ENCODE data around the gene CRBN.

Gene CRBN

DNA sequence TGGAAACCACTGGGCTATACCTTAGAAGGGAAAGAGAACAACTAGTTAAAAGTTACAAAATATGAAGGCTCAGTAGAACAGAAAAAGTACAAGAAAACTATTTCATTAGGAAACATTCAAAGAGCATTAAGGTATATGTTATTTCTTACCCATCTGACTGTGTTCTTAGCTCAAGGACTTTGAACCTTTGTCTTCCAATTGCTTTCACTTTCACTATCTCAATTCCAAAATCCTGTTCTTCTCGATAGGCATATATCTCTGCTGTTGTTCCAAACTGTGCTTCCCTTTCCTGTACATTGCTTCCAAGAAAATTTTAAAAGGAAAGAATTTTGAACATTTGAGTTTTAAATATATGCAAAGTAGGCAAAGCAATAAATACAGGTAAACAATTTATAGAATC, 6.9 kb downstream of the CRBN start:
- no peak for TF ChIP-seq CTCF (IDR thresholded peaks at IDR 0.05)
- no peak overlapping the region for H3K27ac ChIP-seq

DNA sequence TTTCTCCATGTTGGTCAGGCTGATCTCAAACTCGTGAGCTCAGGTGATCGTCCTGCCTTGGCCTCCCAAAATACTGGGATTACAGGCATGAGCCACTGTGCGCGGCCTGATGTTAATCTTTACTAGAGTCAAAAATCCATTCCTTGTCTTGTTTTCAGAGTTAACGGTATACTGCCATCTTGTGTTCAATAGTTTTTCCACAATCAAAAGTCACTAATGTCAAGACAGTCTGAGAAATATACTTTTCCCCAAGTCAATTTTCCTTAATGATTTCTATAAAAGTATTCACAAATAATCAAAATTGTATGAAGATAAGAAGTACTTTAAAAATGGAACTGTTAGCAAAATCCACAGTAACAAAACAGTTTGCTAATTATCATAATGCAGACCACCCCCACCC, 8.5 kb downstream of the CRBN start:
- peak; percentile 65 for TF ChIP-seq CTCF (IDR thresholded peaks at IDR 0.05)
- no peak for TF ChIP-seq ZFX (IDR thresholded peaks at IDR 0.05; ENCODE audit: borderline replicate concordance)
- H3K27ac ChIP-seq: no peak overlapping the region

DNA sequence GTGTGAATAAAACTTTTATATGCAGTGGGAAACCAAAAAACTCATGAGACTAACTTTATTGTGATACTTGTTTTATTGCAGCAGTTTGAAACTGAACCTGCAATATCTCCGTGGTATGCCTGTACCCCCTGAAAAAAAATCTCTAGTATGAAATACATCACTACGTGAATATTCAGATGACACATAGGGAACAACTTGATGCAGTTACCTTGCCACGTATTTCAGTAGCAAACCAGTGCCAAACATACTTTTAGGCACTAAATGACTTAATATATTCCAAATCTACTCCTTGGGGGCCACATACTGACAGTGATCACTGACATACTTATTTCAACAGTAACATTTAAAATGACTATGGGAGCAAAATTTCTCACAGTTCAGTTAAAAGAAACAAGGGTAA, 13.8 kb downstream of the CRBN start:
- no peak overlapping the region for H3K27ac ChIP-seq
- TF ChIP-seq CTCF (IDR thresholded peaks at IDR 0.05) (no peak), ZFX (IDR thresholded peaks at IDR 0.05; ENCODE audit: borderline replicate concordance) (no peak)

GRCh38 chr3:3165241-3165640, 14.2 kb downstream of the CRBN start:
- no peak for TF ChIP-seq CTCF (IDR thresholded peaks at IDR 0.05)
- no peak for TF ChIP-seq ZFX (IDR thresholded peaks at IDR 0.05; ENCODE audit: borderline replicate concordance)
- no peak overlapping the region for H3K27ac ChIP-seq

DNA sequence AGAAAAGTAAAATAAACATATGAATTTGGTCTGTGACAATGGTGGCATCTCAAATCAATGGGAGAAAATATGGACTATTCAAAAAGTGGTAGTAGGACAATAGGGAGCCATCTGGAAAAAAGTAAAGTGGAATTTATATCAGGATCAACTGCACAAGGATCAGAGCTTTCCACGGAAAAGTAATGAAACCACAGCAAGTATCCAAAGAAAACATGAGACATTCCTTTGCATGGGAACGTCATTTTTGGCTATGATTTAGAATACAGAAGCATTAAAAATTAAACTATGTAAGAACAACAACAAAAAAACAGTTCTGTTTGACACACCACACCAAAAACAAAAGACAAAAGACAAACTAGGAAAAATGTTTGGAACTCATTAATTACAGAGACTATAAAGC, 18.7 kb downstream of the CRBN start:
- TF ChIP-seq ZFX (IDR thresholded peaks at IDR 0.05; ENCODE audit: borderline replicate concordance) (no peak), CTCF (IDR thresholded peaks at IDR 0.05) (no peak)
- H3K27ac ChIP-seq: no peak overlapping the region

DNA sequence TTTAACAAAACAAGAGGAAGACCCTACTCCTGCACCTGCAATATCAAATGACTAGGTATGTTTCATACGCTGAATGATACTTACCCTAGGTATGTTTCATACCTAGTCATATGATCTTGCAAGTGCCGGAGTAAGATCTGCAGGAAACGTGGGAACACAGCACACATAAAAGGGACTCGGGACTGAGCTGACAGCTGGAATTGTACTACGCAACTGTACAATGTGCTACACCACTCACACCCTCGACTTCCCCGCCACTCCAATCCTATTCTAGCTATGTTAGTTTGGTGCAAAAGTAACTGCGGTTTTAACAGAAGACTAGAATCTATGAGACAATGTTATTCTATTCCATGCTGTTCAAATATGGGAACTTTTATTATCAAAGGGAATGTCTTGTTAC, 22.0 kb downstream of the CRBN start:
- no peak for TF ChIP-seq ZFX (IDR thresholded peaks at IDR 0.05; ENCODE audit: borderline replicate concordance)
- no peak for TF ChIP-seq CTCF (IDR thresholded peaks at IDR 0.05)
- H3K27ac ChIP-seq: no peak overlapping the region

- no peak overlapping the region; the same call in 1 of the 2 replicates for H3K27ac ChIP-seq
- TF ChIP-seq CTCF (IDR thresholded peaks at IDR 0.05) (no peak), ZFX (IDR thresholded peaks at IDR 0.05; ENCODE audit: borderline replicate concordance) (no peak)
These were observed 24.4 kb downstream of the CRBN start for GRCh38 chr3:3154879-3155610.
